Measurements from ENCODE around the gene SAMD10.
"Not testable (repeated sequence)": the region's sequence is repeated elsewhere in the genome, so short reads cannot be mapped to it uniquely, and the experiment has no call there.

SAMD10 gene

DNA sequence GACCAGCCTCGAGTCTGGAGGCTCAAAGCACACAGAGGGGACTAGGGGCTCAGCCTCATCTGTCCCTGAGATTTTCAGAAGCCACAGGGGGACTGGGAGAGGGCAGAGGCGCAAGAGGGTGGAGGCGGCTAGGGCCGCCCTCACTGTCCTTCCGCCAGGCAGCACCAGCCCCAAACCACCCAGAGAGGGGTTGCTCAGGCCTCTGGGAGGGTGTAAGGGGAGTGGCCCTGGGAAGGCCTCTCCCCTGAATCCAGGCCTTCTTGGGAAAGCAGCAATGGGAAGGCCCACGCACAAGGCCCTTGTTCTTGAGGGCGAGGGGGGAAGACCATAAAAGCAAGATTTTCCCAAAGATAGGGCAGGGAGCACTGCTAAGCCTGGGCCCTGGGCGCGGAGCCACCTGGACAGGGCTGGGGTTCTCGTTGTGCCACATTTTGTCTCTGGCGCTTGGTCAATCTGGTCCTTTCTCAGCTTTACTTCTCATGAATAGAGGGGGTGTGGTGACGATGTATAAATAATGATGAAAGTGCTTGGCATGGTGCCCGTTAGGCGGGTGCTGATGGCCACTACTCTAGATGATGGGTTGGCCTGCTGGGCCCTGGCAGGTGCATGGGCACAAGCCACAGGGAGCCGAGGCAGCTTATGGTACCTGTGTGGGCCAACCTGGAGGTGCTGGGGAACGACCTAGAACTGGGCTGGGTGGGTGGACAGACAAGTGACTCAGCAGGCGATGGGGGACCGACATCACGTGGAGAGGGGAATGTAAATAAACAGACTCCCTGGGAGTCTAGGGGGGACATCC lies 4.8 kb downstream of the SAMD10 start:
- no peak for DNase-seq
- peaks cover 12% of the 10 kb centered on the region for H3K36me3 ChIP-seq (ENCODE audit: control insufficient read depth, insufficient read depth, low read length)
- H3K9me3 ChIP-seq (ENCODE audit: control insufficient read depth, low read length), result no peaks in the 10 kb centered on the region
- peaks cover 25% of the 10 kb centered on the region for H3K4me1 ChIP-seq (ENCODE audit: control insufficient read depth, insufficient read depth, low read length, poor library complexity, severe bottlenecking)
- H3K27me3 ChIP-seq (replicated peaks; ENCODE audit: control insufficient read depth, insufficient read depth, low read length, poor library complexity, severe bottlenecking), result no peaks in the 10 kb centered on the region
- no peak overlapping the region for H3K27ac ChIP-seq (ENCODE audit: insufficient read depth, low read length, poor library complexity, severe bottlenecking)
- H3K4me3 ChIP-seq (ENCODE audit: insufficient read depth, low read depth, low read length, poor library complexity, severe bottlenecking), result no peak overlapping the region

DNA sequence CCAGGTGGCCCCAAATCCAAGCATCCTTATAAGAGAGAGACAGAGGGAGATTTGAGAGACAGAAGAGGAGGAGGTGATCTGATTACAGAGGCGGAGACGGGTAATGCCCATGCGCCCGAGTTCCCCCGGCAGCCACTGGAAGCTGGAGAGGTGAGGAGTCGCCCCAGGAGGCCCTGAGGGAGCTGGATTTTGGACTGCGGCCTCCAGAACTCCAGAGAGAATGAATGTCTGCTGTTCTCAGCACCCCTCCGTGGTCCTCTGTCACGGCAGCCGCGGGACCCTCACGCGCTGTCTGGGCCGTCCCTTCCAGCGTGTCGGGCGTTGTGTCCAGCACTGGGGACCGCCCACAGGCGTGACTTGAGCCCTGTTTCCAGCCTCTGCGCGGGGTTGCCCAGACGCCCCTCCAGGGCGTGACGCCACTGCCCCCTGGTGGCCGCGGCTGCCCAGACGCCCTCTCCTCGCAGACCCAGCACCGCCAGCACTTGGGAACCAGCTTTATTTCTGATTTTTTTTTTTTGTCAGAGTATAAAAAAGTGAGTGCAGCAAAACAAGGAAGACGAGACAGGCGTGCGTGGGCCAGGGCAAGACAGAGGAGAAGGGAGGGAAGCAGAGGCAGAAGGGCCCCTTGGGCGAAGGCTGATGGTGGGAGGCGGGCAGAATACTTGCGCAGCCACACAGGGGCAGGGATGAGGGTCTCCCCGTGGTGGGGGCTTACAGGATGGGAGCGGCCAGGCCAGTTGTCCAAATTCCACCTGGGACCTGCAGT lies 5.6 kb downstream of the SAMD10 start:
- DNase-seq, result peak; percentile 54 to 63 (median 62)
- peaks cover 26% of the 10 kb centered on the region for H3K4me1 ChIP-seq (ENCODE audit: control insufficient read depth, insufficient read depth, low read length, poor library complexity, severe bottlenecking)
- no peak overlapping the region for H3K4me3 ChIP-seq (ENCODE audit: insufficient read depth, low read depth, low read length, poor library complexity, severe bottlenecking)
- no peaks in the 10 kb centered on the region for H3K9me3 ChIP-seq (ENCODE audit: control insufficient read depth, low read length)
- H3K27ac ChIP-seq (ENCODE audit: insufficient read depth, low read length, poor library complexity, severe bottlenecking), result no peak overlapping the region
- H3K27me3 ChIP-seq (replicated peaks; ENCODE audit: control insufficient read depth, insufficient read depth, low read length, poor library complexity, severe bottlenecking), result no peaks in the 10 kb centered on the region
- peaks cover 12% of the 10 kb centered on the region for H3K36me3 ChIP-seq (ENCODE audit: control insufficient read depth, insufficient read depth, low read length)

- no peak for DNase-seq
- Histone ChIP-seq H3K4me3 (ENCODE audit: insufficient read depth, low read depth, low read length, poor library complexity, severe bottlenecking) (no peak overlapping the region), H3K4me1 (ENCODE audit: control insufficient read depth, insufficient read depth, low read length, poor library complexity, severe bottlenecking) (peaks cover 24% of the 10 kb centered on the region), H3K36me3 (ENCODE audit: control insufficient read depth, insufficient read depth, low read length) (peaks cover 12% of the 10 kb centered on the region), H3K27me3 (replicated peaks; ENCODE audit: control insufficient read depth, insufficient read depth, low read length, poor library complexity, severe bottlenecking) (no peaks in the 10 kb centered on the region), H3K9me3 (ENCODE audit: control insufficient read depth, low read length) (no peaks in the 10 kb centered on the region), H3K27ac (ENCODE audit: insufficient read depth, low read length, poor library complexity, severe bottlenecking) (no peak overlapping the region)
Observed at GRCh38 chr20:63973160-63973479, 6.3 kb downstream of the SAMD10 start.

DNA sequence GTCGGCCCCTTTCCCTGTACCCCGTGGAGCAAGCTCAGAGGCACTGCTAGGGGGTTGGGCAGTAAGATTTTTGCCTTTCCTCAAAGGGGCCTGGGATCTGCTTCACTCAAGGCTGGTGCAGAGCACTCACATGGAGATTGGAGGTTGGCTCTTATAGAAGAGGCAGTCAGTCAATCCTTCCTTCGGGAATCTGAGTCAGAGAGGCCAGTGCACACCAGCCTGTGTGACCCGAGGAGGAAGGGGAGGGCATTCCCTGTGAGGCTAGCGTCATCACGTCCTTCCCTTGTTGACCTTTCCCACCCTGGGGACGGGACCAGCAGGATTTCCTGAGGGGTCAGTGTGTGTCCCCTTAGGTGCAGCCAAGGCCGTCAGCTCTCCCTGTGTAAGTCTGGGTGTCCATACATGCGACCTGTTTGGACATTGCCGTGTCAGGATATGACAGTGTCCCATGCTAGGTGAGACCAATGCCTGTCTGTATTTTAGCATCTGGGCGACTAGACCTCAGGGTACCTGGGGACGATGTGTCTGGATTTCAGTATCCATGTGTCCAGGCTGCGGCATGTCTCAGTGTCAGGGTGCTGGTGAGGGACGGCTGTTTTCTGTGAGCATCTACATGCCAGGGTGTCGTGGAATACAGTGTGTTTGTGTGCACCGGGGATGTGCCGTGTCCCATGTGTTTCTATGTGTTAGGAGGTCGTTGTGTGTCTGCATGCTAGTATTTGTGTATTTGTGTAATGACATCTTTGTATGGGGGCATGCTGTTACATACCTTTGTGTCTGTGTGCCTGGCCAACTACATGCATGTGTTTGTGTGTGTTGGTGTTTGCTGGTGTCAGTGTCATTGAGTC lies 6.9 kb downstream of the SAMD10 start:
- Histone ChIP-seq H3K27ac (ENCODE audit: insufficient read depth, low read length, poor library complexity, severe bottlenecking) (no peak overlapping the region), H3K36me3 (ENCODE audit: control insufficient read depth, insufficient read depth, low read length) (peaks cover 12% of the 10 kb centered on the region), H3K9me3 (ENCODE audit: control insufficient read depth, low read length) (no peaks in the 10 kb centered on the region), H3K4me1 (ENCODE audit: control insufficient read depth, insufficient read depth, low read length, poor library complexity, severe bottlenecking) (peaks cover 19% of the 10 kb centered on the region), H3K4me3 (ENCODE audit: insufficient read depth, low read depth, low read length, poor library complexity, severe bottlenecking) (no peak overlapping the region), H3K27me3 (replicated peaks; ENCODE audit: control insufficient read depth, insufficient read depth, low read length, poor library complexity, severe bottlenecking) (no peaks in the 10 kb centered on the region)
- no peak for DNase-seq

DNA sequence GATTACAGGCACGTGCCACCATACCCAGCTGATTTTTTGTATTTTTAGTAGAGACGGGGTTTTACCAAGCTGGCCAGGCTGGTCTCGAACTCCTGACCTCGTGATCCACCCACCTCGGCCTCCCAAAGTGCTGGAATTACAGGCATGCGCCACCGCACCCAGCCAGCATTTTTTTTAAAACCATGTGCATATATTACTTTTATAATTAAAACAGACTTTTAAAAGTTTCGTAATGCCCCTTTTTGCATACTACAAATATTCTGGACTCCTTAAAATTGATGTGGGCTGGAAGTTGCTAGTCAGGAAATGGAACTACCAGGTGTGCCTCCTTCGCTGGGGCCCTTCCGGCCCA lies 7.5 kb downstream of the SAMD10 start:
- H3K4me3 ChIP-seq (ENCODE audit: insufficient read depth, low read depth, low read length, poor library complexity, severe bottlenecking); H3K9me3 ChIP-seq (ENCODE audit: control insufficient read depth, low read length); DNase-seq; H3K27ac ChIP-seq (ENCODE audit: insufficient read depth, low read length, poor library complexity, severe bottlenecking); H3K27me3 ChIP-seq (replicated peaks; ENCODE audit: control insufficient read depth, insufficient read depth, low read length, poor library complexity, severe bottlenecking): not testable (repeated sequence)
- H3K4me1 ChIP-seq (ENCODE audit: control insufficient read depth, insufficient read depth, low read length, poor library complexity, severe bottlenecking), result peaks cover 14% of the 10 kb centered on the region
- H3K36me3 ChIP-seq (ENCODE audit: control insufficient read depth, insufficient read depth, low read length), result peaks cover 12% of the 10 kb centered on the region

DNA sequence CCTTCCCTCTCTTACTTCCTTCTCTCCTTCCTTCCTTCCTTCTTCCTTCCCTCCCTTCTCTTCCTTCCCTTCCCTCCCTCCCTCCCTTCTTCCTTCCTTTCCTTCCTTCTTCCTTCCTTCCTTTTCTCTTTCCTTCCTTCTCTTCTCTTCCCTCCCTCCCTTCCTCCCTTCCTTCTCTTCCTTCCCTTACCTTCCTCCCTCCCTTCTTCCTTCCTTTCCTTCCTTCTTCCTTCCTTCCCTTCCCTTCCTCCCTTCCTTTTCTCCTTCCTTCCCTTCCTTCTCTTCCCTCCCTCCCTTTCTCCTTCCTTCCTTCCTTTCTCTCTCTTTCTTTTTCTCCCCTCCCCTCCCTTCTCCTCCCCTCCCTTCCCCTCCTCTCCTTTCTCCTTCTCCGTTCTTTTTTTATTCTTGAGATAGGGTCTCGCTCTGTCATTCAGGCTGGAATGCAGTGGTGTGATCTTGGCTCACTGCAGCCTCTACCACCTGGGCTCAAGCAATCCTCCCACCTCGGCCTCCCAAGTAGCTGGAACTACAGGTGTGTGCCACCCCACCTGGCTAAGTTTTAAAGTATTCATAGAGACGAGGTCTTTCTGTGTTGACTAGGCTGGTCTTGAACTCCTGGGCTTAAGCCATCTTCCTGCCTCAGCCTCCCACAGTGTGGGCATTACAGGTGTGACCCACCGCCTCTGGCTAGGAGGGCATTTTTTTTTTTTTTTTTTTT lies 8.6 kb downstream of the SAMD10 start:
- H3K9me3 ChIP-seq (ENCODE audit: control insufficient read depth, low read length), result no peaks in the 10 kb centered on the region
- H3K4me3 ChIP-seq (ENCODE audit: insufficient read depth, low read depth, low read length, poor library complexity, severe bottlenecking), result no peak overlapping the region
- peaks cover 14% of the 10 kb centered on the region for H3K4me1 ChIP-seq (ENCODE audit: control insufficient read depth, insufficient read depth, low read length, poor library complexity, severe bottlenecking)
- DNase-seq, result no peak
- no peak overlapping the region for H3K27ac ChIP-seq (ENCODE audit: insufficient read depth, low read length, poor library complexity, severe bottlenecking)
- no peaks in the 10 kb centered on the region for H3K27me3 ChIP-seq (replicated peaks; ENCODE audit: control insufficient read depth, insufficient read depth, low read length, poor library complexity, severe bottlenecking)
- peaks cover 12% of the 10 kb centered on the region for H3K36me3 ChIP-seq (ENCODE audit: control insufficient read depth, insufficient read depth, low read length)

DNA sequence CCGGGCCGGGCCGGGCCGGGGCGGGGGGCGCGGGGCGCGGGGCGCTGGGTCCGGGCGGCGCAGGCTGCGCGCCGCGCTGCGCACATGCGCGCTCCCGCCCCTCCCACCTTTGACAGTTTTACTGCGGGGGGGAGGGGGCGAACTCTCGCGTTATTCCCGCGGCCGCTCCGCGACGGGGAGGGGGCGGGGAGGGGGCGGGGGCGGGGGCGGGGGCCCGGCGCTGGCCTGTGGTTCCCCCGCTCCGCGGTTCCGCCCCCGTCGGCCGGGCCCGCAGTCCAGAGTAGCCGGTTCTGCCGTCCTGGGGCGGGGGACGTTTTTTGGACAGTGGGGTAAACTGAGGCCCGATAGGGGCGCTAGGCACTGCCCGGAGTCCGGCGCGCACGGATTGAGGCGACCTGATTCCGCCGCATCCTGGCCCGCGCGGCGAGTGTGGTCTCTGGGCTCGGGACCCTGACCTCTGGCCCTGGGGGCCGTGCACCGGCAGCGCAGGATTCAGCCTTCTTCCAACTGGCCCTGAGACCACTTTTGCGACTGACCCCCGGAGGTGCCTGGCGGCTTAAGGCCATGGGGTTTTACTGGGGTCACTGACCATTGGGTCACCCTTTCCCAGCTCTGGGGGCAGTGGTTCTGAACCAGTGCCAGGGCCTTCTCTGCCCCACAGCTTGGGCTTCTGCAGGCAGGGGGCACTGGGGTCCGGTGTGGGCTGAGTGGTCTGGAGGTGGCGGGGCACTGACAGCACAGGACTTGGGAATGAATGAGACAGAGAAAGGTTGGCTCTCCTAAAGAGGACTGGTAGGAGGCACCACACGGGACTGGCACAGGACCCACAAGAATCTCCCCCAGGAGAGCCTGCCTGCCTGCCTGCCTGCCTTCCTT lies 9.4 kb downstream of the SAMD10 start, which contains the start of gene ZNF512B:
TSS of gene ZNF512B (minus strand) at position 93 of the 876 bp plus-strand sequence. CDS start 1,980 bp downstream, outside the sequence.
- Histone ChIP-seq H3K4me3 (ENCODE audit: insufficient read depth, low read depth, low read length, poor library complexity, severe bottlenecking) (peak within 1 kb of the TSS; percentile 49), H3K36me3 (ENCODE audit: control insufficient read depth, insufficient read depth, low read length) (peaks cover 7% of the 10 kb centered on the region), H3K27me3 (replicated peaks; ENCODE audit: control insufficient read depth, insufficient read depth, low read length, poor library complexity, severe bottlenecking) (no peaks in the 10 kb centered on the region)

DNA sequence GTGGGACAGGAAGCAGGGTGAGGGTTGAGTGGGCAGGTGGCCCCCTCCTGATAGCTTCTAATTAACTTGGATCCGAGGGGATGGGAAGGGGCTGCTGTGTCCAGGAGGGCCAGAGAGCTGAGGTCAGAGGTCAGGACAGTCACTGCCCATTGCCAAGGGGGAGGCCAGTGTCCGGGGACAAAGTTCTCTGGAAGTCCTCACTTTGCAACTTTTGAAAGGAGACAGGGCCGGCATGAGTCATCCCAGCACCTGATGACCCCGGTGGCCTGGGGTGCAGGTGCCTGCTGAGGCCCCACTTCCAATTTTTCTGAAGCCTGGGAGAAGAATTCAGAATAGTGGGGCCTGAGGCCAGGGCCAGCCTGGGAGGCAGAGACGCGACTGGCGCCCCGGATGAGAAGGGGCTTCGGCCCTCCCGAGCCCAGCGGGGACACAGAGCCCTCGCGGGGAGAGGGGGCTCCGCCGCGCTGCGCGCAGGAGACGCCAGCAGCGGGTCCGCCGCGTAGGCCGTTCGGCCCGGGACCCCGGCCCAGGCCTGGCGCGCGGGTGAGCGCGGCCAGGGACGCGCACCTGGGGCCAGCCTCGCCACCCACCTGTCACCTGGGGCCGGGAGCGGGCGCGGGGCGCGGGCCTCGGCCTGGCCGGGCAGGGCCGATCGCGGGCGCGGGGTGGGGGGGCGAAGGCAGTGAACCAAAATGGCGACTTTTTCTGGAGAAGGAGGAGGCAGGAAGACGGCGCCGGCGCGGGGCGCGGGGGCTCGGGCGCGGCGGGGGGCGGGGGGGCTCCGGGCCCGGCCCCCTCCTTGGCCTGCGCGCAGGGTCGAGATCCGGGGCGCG lies 10.3 kb downstream of the SAMD10 start:
- Histone ChIP-seq H3K36me3 (ENCODE audit: control insufficient read depth, insufficient read depth, low read length) (no peaks in the 10 kb centered on the region), H3K27me3 (replicated peaks; ENCODE audit: control insufficient read depth, insufficient read depth, low read length, poor library complexity, severe bottlenecking) (no peaks in the 10 kb centered on the region), H3K27ac (ENCODE audit: insufficient read depth, low read length, poor library complexity, severe bottlenecking) (peak overlapping the region; percentile 74), H3K4me3 (ENCODE audit: insufficient read depth, low read depth, low read length, poor library complexity, severe bottlenecking) (peak overlapping the region; percentile 49), H3K4me1 (ENCODE audit: control insufficient read depth, insufficient read depth, low read length, poor library complexity, severe bottlenecking) (peaks cover 11% of the 10 kb centered on the region), H3K9me3 (ENCODE audit: control insufficient read depth, low read length) (no peaks in the 10 kb centered on the region)
- DNase-seq, result no peak

More for the DNA sequence above, 9.4 kb downstream of the SAMD10 start, which contains the start of gene ZNF512B:
- Histone ChIP-seq H3K4me1 (ENCODE audit: control insufficient read depth, insufficient read depth, low read length, poor library complexity, severe bottlenecking) (peaks cover 14% of the 10 kb centered on the region), H3K9me3 (ENCODE audit: control insufficient read depth, low read length) (no peaks in the 10 kb centered on the region), H3K27ac (ENCODE audit: insufficient read depth, low read length, poor library complexity, severe bottlenecking) (peak within 1 kb of the TSS; percentile 74)
- DNase-seq, result peak in 1 of 3 donors; percentile 56
